ENCODE data around the gene LHFPL4. TPM values are rescaled to one million over a fixed set of nuclear protein-coding genes. Genes with fewer than 3 reads are reported as not detected.

The LHFPL4 gene
- total RNA-seq, 1 donor from 2014 or later = not detected

DNA sequence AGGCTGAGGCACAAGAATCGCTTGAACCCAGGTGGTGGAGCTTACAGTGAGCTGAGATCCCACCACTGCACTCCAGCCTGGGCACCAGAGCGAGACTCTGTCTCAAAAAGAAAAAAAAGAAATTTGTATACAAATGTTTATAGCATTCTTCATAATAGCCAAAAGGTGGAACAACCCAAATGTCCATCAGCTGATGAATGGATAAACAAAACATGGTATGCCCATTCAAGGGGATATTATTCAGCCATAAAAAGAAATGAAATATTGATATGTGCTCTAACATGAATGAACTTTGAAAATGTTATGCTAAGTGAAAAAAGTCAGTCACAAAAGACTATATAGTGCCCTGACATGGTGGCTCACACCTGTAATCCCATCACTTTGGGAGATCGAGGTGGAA, 11.4 kb downstream of the LHFPL4 start:
- H3K4me3 ChIP-seq (ENCODE audit: low read depth, low read length) = no peak overlapping the region
- TF ChIP-seq CTCF (conservative IDR thresholded peaks at IDR 0.05; ENCODE audit: low read depth, low read length) = no peak
- no peak for DNase-seq (ENCODE audit: low read depth)

DNA sequence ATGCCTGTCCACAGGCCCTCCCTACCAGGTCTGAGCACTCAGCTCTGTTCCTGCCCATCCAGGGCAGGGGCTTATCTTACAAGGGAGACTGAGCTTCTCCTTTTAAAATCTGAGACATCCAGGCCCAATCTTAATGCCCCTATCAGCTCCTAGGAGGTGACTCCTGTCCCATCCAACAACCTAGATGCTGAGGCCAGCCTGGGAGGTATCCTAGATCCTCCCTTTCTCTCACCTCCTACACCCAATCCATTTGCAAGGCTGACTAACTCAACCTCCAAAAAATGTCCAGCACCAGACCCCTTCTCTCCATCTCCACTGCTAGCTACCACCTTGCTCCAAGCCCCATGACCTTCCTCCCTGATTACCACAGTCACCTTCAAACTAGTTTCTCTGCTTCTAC, 17.4 kb downstream of the LHFPL4 start:
- no peak overlapping the region for H3K4me3 ChIP-seq (ENCODE audit: low read depth, low read length)
- no peak for DNase-seq (ENCODE audit: low read depth)
- TF ChIP-seq CTCF (conservative IDR thresholded peaks at IDR 0.05; ENCODE audit: low read depth, low read length) = no peak

DNA sequence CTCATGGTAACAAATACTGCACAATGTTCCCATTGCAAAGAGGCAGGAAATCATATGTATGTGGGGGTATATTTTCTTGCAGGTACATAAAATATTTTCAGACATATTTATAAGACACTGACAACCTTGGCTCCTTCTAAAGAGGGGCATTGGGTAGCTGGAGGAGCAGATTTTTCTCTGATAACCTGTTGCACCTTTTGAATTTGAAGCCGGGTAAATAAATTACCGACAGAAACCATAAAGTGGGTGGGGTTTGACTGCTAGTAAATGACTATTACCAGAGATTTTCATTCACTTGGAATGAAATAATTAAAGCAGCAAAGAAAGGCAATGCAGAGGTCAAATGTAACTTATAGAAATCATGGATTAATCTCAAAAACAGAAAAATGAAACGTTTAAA, 19.2 kb downstream of the LHFPL4 start:
- no peak for DNase-seq (ENCODE audit: low read depth)
- no peak overlapping the region for H3K4me3 ChIP-seq (ENCODE audit: low read depth, low read length)
- TF ChIP-seq CTCF (conservative IDR thresholded peaks at IDR 0.05; ENCODE audit: low read depth, low read length) = no peak

DNA sequence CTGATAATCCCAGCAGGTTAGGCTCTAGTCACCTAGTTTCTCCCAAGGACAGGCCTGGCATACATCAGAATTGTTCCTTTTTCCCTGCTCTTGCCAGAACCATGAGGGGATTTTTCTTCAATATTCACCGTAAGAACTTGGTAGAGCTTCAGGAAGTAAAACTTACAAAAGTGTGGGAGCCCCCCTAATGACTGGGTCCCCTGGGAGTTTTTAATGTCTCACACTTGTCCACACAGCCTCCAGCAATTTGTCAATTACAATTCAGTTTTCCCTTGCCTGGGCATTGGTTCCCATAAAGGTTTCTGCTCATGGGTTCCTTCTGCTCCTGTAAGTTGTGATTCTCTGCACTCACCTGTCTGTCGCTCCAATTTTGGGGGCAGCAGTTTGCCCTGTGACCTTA, 28.5 kb downstream of the LHFPL4 start:
- DNase-seq (ENCODE audit: low read depth) = no peak
- no peak overlapping the region for H3K4me3 ChIP-seq (ENCODE audit: low read depth, low read length)
- no peak for TF ChIP-seq CTCF (conservative IDR thresholded peaks at IDR 0.05; ENCODE audit: low read depth, low read length)

- no peak for TF ChIP-seq CTCF (conservative IDR thresholded peaks at IDR 0.05; ENCODE audit: low read depth, low read length)
- no peak overlapping the region for H3K4me3 ChIP-seq (ENCODE audit: low read depth, low read length)
- DNase-seq (ENCODE audit: low read depth) = no peak
Observed at GRCh38 chr3:9514956-9515355, 38.7 kb downstream of the LHFPL4 start.

DNA sequence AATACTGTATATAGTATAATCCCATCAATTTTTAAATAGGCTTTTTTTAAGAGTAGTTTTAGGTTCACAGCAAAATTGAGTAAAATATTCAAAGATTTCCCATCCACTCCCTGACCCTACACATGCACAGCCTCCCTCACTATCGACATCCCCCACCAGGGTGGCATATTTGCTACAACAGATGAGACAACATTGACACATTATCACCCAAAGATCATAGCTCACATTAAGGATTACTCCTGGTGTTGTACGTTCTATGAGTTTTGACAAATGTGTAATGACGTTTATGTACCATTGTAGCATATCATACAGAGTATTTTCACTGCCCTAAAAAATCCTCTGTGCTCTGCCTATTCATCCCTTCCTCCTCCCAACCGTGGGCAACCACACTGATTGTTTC, 39.3 kb downstream of the LHFPL4 start:
- TF ChIP-seq CTCF (conservative IDR thresholded peaks at IDR 0.05; ENCODE audit: low read depth, low read length) = no peak
- H3K4me3 ChIP-seq (ENCODE audit: low read depth, low read length) = no peak overlapping the region
- DNase-seq (ENCODE audit: low read depth) = no peak

- TF ChIP-seq CTCF (conservative IDR thresholded peaks at IDR 0.05; ENCODE audit: low read depth, low read length) = no peak
- H3K4me3 ChIP-seq (ENCODE audit: low read depth, low read length) = no peak overlapping the region
- DNase-seq (ENCODE audit: low read depth) = no peak
Observed at GRCh38 chr3:9512456-9513045, 41.1 kb downstream of the LHFPL4 start.

Measured in epithelial cell of proximal tubule (primary cell).